GM12873 (cell line): ENCODE measurements around the gene NFIC.

Experiments
- CTCF ChIP-seq: IDR thresholded peaks from 2 replicates; pipeline ENCODE4 v1.5.1; 2012; ENCODE audit warnings: low read depth, mild to moderate bottlenecking, moderate library complexity, low read length, control low read depth; ENCODE audit not compliant: insufficient read depth; ENCODE audit errors: missing control alignments

NFIC gene

GRCh38 chr19:3351702-3352447 is 14.5 kb upstream of the NFIC start:
- TF ChIP-seq CTCF = no peak

GRCh38 chr19:3353493-3353892 is 12.9 kb upstream of the NFIC start:
- no peak for TF ChIP-seq CTCF

GRCh38 chr19:3356805-3357204 is 9.6 kb upstream of the NFIC start:
- TF ChIP-seq CTCF = no peak

GRCh38 chr19:3357271-3357991 is 9.0 kb upstream of the NFIC start:
- no peak for TF ChIP-seq CTCF

- no peak for TF ChIP-seq CTCF
These were observed 8.2 kb upstream of the NFIC start for GRCh38 chr19:3357992-3358688.

- TF ChIP-seq CTCF = no peak
These were observed 7.7 kb upstream of the NFIC start for GRCh38 chr19:3358689-3359014.

- TF ChIP-seq CTCF = no peak
These were observed 7.1 kb upstream of the NFIC start for GRCh38 chr19:3359015-3359918.
